Hepatocyte (in vitro differentiated cells): ENCODE measurements around the gene MUC6. TPM values are rescaled to one million over a fixed set of nuclear protein-coding genes. Genes with fewer than 3 reads are reported as not detected.

Experiments
- DNase-seq: peaks from one replicate; pipeline ENCODE4 v3.0.0-alpha.2; 2016; ENCODE audit warnings: low spot score
- H2AFZ ChIP-seq: fragments of 200-600 bp; sonication (generic); 2 replicates; pipeline ENCODE4 v1.6.0; 2016; ENCODE audit warnings: antibody characterized with exemption, mild to moderate bottlenecking
- H3K27ac ChIP-seq: fragments of 200-600 bp; sonication (generic); 2 replicates; pipeline ENCODE4 v1.5.1; 2016; ENCODE audit warnings: mild to moderate bottlenecking
- H3K27me3 ChIP-seq: fragments of 200-600 bp; sonication (generic); 2 replicates; pipeline ENCODE4 v1.6.1; 2016
- H3K36me3 ChIP-seq: fragments of 200-600 bp; sonication (generic); replicated peaks from 2 replicates; pipeline ENCODE4 v1.5.1; 2016; ENCODE audit warnings: low read depth; ENCODE audit not compliant: insufficient read depth
- H3K4me1 ChIP-seq: fragments of 200-600 bp; sonication (generic); 2 replicates; pipeline ENCODE4 v1.5.1; 2016; ENCODE audit warnings: mild to moderate bottlenecking, moderate library complexity; ENCODE audit not compliant: insufficient read depth
- H3K4me2 ChIP-seq: fragments of 200-600 bp; sonication (generic); 2 replicates; pipeline ENCODE4 v1.6.0; 2016
- H3K4me3 ChIP-seq: fragments of 200-600 bp; sonication (generic); 2 replicates; pipeline ENCODE4 v1.5.1; 2016; ENCODE audit warnings: mild to moderate bottlenecking
- H3K79me2 ChIP-seq: fragments of 200-600 bp; sonication (generic); 2 replicates; pipeline ENCODE4 v1.6.0; 2017; ENCODE audit warnings: mild to moderate bottlenecking
- H3K9me2 ChIP-seq: fragments of 200-600 bp; sonication (generic); replicated peaks from 2 replicates; pipeline ENCODE4 v1.6.0; 2017; ENCODE audit warnings: mild to moderate bottlenecking; ENCODE audit not compliant: insufficient read depth
- H3K9me3 ChIP-seq: fragments of 200-600 bp; sonication (generic); 2 replicates; pipeline ENCODE4 v1.5.1; 2016; ENCODE audit warnings: low read depth, mild to moderate bottlenecking
- H4K20me1 ChIP-seq: fragments of 200-600 bp; sonication (generic); 2 replicates; pipeline ENCODE4 v1.6.0; 2016; ENCODE audit warnings: mild to moderate bottlenecking; ENCODE audit not compliant: insufficient read depth, poor library complexity, severe bottlenecking
- CTCF ChIP-seq: fragments of 200-600 bp; sonication (generic); IDR thresholded peaks from 2 replicates; pipeline ENCODE4 v1.5.1; 2016; ENCODE audit warnings: antibody characterized with exemption, mild to moderate bottlenecking; ENCODE audit not compliant: poor library complexity
- EZH2 ChIP-seq: fragments of 200-600 bp; sonication (generic); IDR thresholded peaks from 2 replicates; pipeline ENCODE4 v1.6.1; 2016; ENCODE audit warnings: antibody characterized with exemption, mild to moderate bottlenecking, borderline replicate concordance
- EZH2phosphoT487 ChIP-seq: fragments of 200-600 bp; sonication (generic); IDR thresholded peaks from one replicate; pipeline ENCODE4 v1.6.1; 2018; ENCODE audit warnings: antibody characterized with exemption, mild to moderate bottlenecking, low read depth, moderate library complexity; ENCODE audit not compliant: unreplicated experiment, severe bottlenecking
- WGBS: methylation state at CpG from one replicate; pipeline ENCODE4 v1.1.6; 2016; ENCODE audit warnings: low lambda C conversion rate; ENCODE audit errors: missing lambda C conversion rate; 5-methylcytosine and 5-hydroxymethylcytosine counted together
- polyA plus RNA-seq: library from polyadenylated mRNA; unstranded; fragments of >200 nt; fragmentation: Nextera tagmentation; extraction: Ambion mirVana; gene quantifications from 2 replicates; pipeline ENCODE4 v1.2.1, GENCODE V29; 2016
- total RNA-seq: library from RNA; depleted of rRNA; stranded (reverse); fragments of >200 nt; gene quantifications from 2 replicates; pipeline ENCODE4 v1.2.3, GENCODE V29; 2014

MUC6 gene
- total and polyA plus RNA-seq, 2 experiments from 2014 or later = not detected

DNA sequence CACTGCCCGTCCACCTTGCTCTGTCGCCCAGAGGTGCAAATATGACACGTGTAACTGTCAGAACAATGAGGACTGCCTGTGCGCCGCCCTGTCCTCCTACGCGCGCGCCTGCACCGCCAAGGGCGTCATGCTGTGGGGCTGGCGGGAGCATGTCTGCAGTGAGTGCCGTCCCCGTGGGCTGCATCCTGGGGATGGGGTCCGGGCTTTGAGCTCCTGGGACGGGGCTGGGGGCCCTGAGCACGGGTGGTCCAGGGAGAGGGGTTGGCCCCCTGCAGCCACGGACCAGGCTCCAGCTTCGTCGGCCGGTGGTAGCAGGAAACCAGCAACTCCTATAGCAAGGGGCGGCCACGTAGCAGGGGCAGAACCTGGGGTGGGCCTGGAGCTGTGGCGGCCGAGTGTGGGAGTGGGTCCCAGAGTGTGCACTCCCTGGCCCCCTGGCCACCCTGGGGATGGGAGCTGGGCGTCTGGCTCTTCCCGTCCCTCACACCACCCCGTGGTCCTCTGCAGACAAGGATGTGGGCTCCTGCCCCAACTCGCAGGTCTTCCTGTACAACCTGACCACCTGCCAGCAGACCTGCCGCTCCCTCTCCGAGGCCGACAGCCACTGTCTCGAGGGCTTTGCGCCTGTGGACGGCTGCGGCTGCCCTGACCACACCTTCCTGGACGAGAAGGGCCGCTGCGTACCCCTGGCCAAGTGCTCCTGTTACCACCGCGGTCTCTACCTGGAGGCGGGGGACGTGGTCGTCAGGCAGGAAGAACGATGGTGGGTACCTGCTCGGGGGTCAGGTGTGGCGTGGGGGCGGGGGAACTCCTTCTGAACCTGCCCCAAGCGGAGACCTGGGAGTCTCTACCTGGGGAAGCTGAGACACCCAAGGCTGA lies 48.3 kb upstream of the MUC6 start:
- Histone ChIP-seq H3K27me3 (no peaks in the 10 kb centered on the region), H3K27ac (no peak overlapping the region), H3K4me3 (no peak overlapping the region), H3K9me2 (no peaks in the 10 kb centered on the region), H2AFZ (no peak overlapping the region), H3K36me3 (no peaks in the 10 kb centered on the region), H4K20me1 (no peaks in the 10 kb centered on the region), H3K79me2 (no peaks in the 10 kb centered on the region), H3K9me3 (no peaks in the 10 kb centered on the region), H3K4me2 (no peak overlapping the region), H3K4me1 (no peaks in the 10 kb centered on the region)
- WGBS = 89% methylated on average over 42 of the region's 49 CpGs
- TF ChIP-seq EZH2phosphoT487 = no peak
- TF ChIP-seq EZH2 = no peak
- no peak for TF ChIP-seq CTCF
- DNase-seq = no peak

GRCh38 chr11:1083621-1084551 lies 47.4 kb upstream of the MUC6 start:
- no peak overlapping the region for H3K4me2 ChIP-seq
- H3K4me3 ChIP-seq = no peak overlapping the region
- H3K36me3 ChIP-seq = no peaks in the 10 kb centered on the region
- no peaks in the 10 kb centered on the region for H4K20me1 ChIP-seq
- H3K9me3 ChIP-seq = no peaks in the 10 kb centered on the region
- no peak overlapping the region for H3K27ac ChIP-seq
- no peaks in the 10 kb centered on the region for H3K27me3 ChIP-seq
- no peaks in the 10 kb centered on the region for H3K4me1 ChIP-seq
- WGBS = 86% methylated on average over 21 of the region's 34 CpGs
- H3K9me2 ChIP-seq = no peaks in the 10 kb centered on the region
- no peak for DNase-seq
- TF ChIP-seq EZH2 (no peak), EZH2phosphoT487 (no peak), CTCF (no peak)
- no peaks in the 10 kb centered on the region for H3K79me2 ChIP-seq
- H2AFZ ChIP-seq = no peak overlapping the region

DNA sequence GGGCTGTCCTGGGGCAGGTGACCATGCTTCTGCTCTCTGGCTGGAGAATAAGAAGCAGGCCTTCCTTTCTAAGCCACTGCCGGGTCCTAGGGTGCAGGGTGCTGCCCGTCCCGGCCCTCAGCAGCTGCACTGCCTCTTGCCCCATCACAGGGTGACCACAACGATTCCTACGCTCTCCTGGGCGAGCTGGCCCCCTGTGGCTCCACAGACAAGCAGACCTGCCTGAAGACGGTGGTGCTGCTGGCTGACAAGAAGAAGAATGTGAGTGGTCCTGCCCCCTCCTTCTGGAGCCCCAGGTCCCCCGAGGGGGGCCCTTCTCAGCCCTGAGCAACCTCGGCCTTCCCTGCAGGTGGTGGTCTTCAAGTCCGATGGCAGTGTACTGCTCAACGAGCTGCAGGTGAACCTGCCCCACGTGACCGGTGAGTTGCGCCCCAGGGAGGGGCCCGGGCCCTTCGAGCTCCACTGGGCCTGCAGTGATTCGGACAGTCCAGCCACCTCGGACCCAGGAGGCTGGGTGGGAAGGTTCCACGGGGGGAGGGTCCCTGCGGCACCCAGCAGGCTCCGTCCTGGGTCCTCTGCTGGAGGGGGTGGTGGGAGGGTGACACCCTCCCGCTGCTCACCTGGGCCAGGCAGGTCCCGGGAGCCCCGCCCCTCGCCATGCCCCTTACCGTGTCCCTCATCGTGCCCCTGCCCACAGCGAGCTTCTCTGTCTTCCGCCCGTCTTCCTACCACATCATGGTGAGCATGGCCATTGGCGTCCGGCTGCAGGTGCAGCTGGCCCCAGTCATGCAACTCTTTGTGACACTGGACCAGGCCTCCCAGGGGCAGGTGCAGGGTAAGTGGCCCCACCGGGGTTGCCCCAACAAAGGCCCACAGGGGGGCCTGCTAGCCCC lies 46.5 kb upstream of the MUC6 start:
- Histone ChIP-seq H3K27me3 (no peaks in the 10 kb centered on the region), H3K4me1 (no peaks in the 10 kb centered on the region), H3K4me2 (no peak overlapping the region), H3K9me3 (no peaks in the 10 kb centered on the region), H3K36me3 (no peaks in the 10 kb centered on the region), H4K20me1 (no peaks in the 10 kb centered on the region), H3K4me3 (no peak overlapping the region), H3K9me2 (no peaks in the 10 kb centered on the region), H2AFZ (no peak overlapping the region), H3K27ac (no peak overlapping the region), H3K79me2 (no peaks in the 10 kb centered on the region)
- DNase-seq = no peak
- TF ChIP-seq CTCF = no peak
- no peak for TF ChIP-seq EZH2
- no peak for TF ChIP-seq EZH2phosphoT487
- 82% methylated on average over 32 of the region's 33 CpGs for WGBS
